SH-SY5Y (cell line): ENCODE data around the gene SLC25A13.

Source experiments
- GATA2 ChIP-seq: IDR thresholded peaks from 2 replicates; pipeline ENCODE4 v1.6.1; 2011; ENCODE audit warnings: mild to moderate bottlenecking, low read depth, low read length
- GATA3 ChIP-seq: IDR thresholded peaks from 2 replicates; pipeline ENCODE4 v1.6.1; 2011; ENCODE audit warnings: low read depth, mild to moderate bottlenecking, low read length, moderate library complexity

GRCh38 chr7:96200740-96201139, 121.2 kb downstream of the SLC25A13 start:
- TF ChIP-seq GATA2: no peak
- TF ChIP-seq GATA3: no peak
